GM08714 (cell line): ENCODE results near the gene MCRIP1.
"Not testable (repeated sequence)": the region's sequence is repeated elsewhere in the genome, so short reads cannot be mapped to it uniquely, and the experiment has no call there.

Experiments
- H3K4me3 ChIP-seq: fragments of 200-500 bp; sonication (Bioruptor generic); 2 replicates; pipeline ENCODE4 v1.5.1; 2014; ENCODE audit warnings: mild to moderate bottlenecking, low read length, inconsistent platforms
- ZNF274 ChIP-seq: IDR thresholded peaks from 2 replicates; pipeline ENCODE4 v1.6.1; 2012; ENCODE audit warnings: mild to moderate bottlenecking, low read depth, low read length

Gene MCRIP1

GRCh38 chr17:81851423-81851822, 18.3 kb upstream of the MCRIP1 start:
- no peak overlapping the region for H3K4me3 ChIP-seq
- no peak for TF ChIP-seq ZNF274

GRCh38 chr17:81849457-81849856, 16.4 kb upstream of the MCRIP1 start:
- no peak for TF ChIP-seq ZNF274
- H3K4me3 ChIP-seq: no peak overlapping the region

- H3K4me3 ChIP-seq: no peak overlapping the region
- no peak for TF ChIP-seq ZNF274
Observed at GRCh38 chr17:81846743-81847689, 13.9 kb upstream of the MCRIP1 start.

- no peak overlapping the region for H3K4me3 ChIP-seq
- no peak for TF ChIP-seq ZNF274
Observed at GRCh38 chr17:81845881-81846742, 13.0 kb upstream of the MCRIP1 start.

- no peak overlapping the region for H3K4me3 ChIP-seq
- TF ChIP-seq ZNF274: no peak
Observed at GRCh38 chr17:81845361-81845760, 12.3 kb upstream of the MCRIP1 start.

- no peak overlapping the region for H3K4me3 ChIP-seq
- no peak for TF ChIP-seq ZNF274
Observed at GRCh38 chr17:81844887-81845286, 11.8 kb upstream of the MCRIP1 start.

GRCh38 chr17:81844327-81844851, 11.3 kb upstream of the MCRIP1 start:
- TF ChIP-seq ZNF274: no peak
- no peak overlapping the region for H3K4me3 ChIP-seq

- TF ChIP-seq ZNF274: no peak
- H3K4me3 ChIP-seq: no peak overlapping the region
Observed at GRCh38 chr17:81843713-81844326, 10.7 kb upstream of the MCRIP1 start.

- H3K4me3 ChIP-seq: no peak overlapping the region
- no peak for TF ChIP-seq ZNF274
Observed at GRCh38 chr17:81842725-81843504, 9.8 kb upstream of the MCRIP1 start.

GRCh38 chr17:81842378-81842724, 9.3 kb upstream of the MCRIP1 start:
- H3K4me3 ChIP-seq: no peak overlapping the region
- TF ChIP-seq ZNF274: no peak

- TF ChIP-seq ZNF274: no peak
- no peak overlapping the region for H3K4me3 ChIP-seq
Observed at GRCh38 chr17:81841866-81842265, 8.8 kb upstream of the MCRIP1 start.

GRCh38 chr17:81840826-81841778, 8.0 kb upstream of the MCRIP1 start:
- TF ChIP-seq ZNF274: no peak
- no peak overlapping the region for H3K4me3 ChIP-seq

GRCh38 chr17:81840059-81840458, 7.0 kb upstream of the MCRIP1 start:
- H3K4me3 ChIP-seq: not testable (repeated sequence)
